GM19023 (cell line): Measurements from ENCODE around the gene CYP26C1.

Source experiments
- ATAC-seq: cut with Tn5 transposase; IDR thresholded peaks from one replicate; pipeline ENCODE4 v1.9.1; 2021; ENCODE audit warnings: mild to moderate bottlenecking, moderate library complexity; ENCODE audit not compliant: unreplicated experiment

Gene CYP26C1

GRCh38 chr10:93063977-93064660, 3.5 kb downstream of the CYP26C1 start:
- no peak for ATAC-seq

- ATAC-seq = no peak
Measured at GRCh38 chr10:93064874-93065660, 4.5 kb downstream of the CYP26C1 start.

GRCh38 chr10:93065675-93066543, 5.3 kb downstream of the CYP26C1 start:
- ATAC-seq = no peak

- no peak for ATAC-seq
Measured at GRCh38 chr10:93066544-93066913, 5.9 kb downstream of the CYP26C1 start.

GRCh38 chr10:93067443-93068365, 7.1 kb downstream of the CYP26C1 start:
- no peak for ATAC-seq

GRCh38 chr10:93068411-93069244, 8.0 kb downstream of the CYP26C1 start:
- no peak for ATAC-seq

DNA sequence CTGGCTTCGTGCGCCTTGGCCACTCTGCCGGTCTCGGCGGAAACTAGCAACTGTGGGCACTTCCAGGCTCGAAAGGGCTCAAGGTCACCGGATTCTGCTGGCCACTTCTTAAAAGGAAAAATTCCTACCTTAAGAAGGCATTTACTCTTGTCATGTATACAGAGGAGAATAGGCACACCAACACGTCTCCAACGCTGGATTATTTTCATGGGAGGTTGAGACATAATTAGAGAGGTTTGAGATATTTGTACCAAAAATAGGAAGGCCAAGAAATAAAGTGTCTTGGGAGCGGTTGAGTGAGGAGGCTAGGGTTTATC, 8.6 kb downstream of the CYP26C1 start:
- no peak for ATAC-seq

GRCh38 chr10:93070378-93071176, 10.0 kb downstream of the CYP26C1 start:
- ATAC-seq = no peak

DNA sequence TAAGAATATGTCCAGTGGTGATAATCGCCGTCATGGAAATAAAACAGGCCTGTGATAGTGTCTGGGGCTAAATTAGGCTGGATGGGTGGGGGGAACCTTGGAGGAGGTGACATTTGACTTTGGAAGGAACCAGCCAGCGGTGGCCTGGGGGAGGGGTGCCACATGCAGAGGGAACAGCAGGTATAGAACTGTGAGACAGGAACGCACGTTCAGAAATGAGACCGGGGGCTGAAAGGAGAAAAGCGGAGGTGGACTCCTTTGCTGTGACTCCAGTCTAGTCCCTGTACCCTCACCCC, 10.5 kb downstream of the CYP26C1 start:
- no peak for ATAC-seq

DNA sequence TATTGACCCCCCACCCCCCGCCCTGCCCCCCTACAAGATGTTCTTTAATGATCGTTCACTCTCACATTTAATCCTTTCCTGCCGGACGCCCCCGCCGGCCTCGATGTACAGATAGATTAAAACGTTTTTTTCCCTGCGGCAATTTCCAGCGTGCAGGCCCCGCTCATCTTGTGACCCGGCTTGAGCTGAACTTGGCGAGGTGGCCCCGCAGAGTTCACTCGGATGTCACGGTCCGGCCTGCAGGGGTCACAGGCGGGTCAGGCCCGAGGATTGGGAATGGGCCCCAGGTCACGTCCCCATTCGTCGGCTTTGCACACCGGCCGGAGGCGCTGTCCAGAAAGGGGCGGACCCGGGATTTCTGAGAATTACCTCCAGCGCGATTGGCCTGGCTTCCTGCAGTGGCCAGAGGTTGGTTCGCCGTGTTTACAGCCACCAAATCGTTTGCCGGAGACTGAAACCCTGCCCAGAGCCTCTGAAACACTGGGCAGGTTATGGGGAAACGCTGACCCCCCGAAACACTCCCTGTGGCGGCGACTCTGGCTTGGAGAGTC, 11.2 kb downstream of the CYP26C1 start:
- no peak for ATAC-seq

GRCh38 chr10:93072225-93072712, 11.7 kb downstream of the CYP26C1 start:
- no peak for ATAC-seq

GRCh38 chr10:93072713-93073538, 12.3 kb downstream of the CYP26C1 start:
- ATAC-seq = no peak

GRCh38 chr10:93073539-93074146, 13.0 kb downstream of the CYP26C1 start, which contains the start of gene CYP26A1:
CYP26A1 (plus strand) TSS chr10:93073893; CDS start chr10:93073935, 42 bp downstream.
- ATAC-seq = no peak

GRCh38 chr10:93074147-93074596, 13.6 kb downstream of the CYP26C1 start:
- ATAC-seq = no peak

GRCh38 chr10:93074597-93075368, 14.2 kb downstream of the CYP26C1 start:
- ATAC-seq = no peak
